Neural cell (in vitro differentiated cells): ENCODE data around the gene MKRN1.

ENCODE experiments used
- EP300 ChIP-seq: fragments of 450-650 bp; conservative IDR thresholded peaks from 2 replicates; pipeline ENCODE4 v1.6.1; 2014; ENCODE audit warnings: antibody characterized with exemption, mild to moderate bottlenecking, moderate library complexity; ENCODE audit not compliant: poor library complexity, severe bottlenecking
- EZH2 ChIP-seq: fragments of 200-600, 300-800 bp; shearing (Covaris generic), sonication (generic); IDR thresholded peaks from 2 replicates; pipeline ENCODE4 v1.6.1; 2014; ENCODE audit warnings: antibody characterized with exemption, low read length, borderline replicate concordance, mild to moderate bottlenecking; ENCODE audit not compliant: insufficient read depth, poor library complexity, severe bottlenecking
- POLR2AphosphoS5 ChIP-seq: IDR thresholded peaks from 2 replicates; pipeline ENCODE4 v1.6.1; 2012
- RAD21 ChIP-seq: fragments of 450-650 bp; conservative IDR thresholded peaks from 2 replicates; pipeline ENCODE4 v1.6.1; 2014; ENCODE audit warnings: antibody characterized with exemption, mild to moderate bottlenecking, moderate library complexity
- SMC3 ChIP-seq: fragments of 450-650 bp; conservative IDR thresholded peaks from 2 replicates; pipeline ENCODE4 v1.6.1; 2014; ENCODE audit warnings: antibody characterized with exemption, mild to moderate bottlenecking, moderate library complexity; ENCODE audit not compliant: poor library complexity
- TAF1 ChIP-seq: IDR thresholded peaks from 2 replicates; pipeline ENCODE4 v1.6.1; 2012; ENCODE audit warnings: low read depth
- TF ChIP-seq, protein P1 (sequence below): fragments of 450-650 bp; IDR thresholded peaks from 2 replicates; pipeline ENCODE4 v1.5.1; 2014; ENCODE audit warnings: antibody characterized with exemption, mild to moderate bottlenecking, moderate library complexity; ENCODE audit not compliant: poor library complexity, severe bottlenecking
- TF ChIP-seq, protein P2 (sequence below): IDR thresholded peaks from 2 replicates; pipeline ENCODE4 v1.6.1; 2012; ENCODE audit warnings: borderline replicate concordance

DNA sequence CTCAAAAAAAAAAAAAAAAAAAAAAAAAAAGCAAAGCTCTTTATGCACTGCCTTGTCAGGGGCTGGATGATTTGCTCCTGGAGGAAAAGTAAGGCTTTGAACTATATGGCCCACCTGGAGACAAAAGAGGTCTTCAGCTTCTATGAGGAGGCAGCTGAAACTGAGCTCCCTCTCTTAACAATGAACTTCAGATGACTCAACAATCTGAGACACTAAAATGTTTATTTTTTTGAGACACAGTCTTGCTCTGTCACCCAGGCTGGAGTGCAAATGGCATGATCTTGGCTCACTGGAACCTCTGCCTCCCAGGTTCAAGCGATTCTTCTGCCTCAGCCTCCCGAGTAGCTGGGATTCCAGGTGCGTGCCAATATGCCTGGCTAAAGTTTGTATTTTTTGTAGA lies 38.7 kb downstream of the MKRN1 start:
- TF ChIP-seq, protein P1, sequence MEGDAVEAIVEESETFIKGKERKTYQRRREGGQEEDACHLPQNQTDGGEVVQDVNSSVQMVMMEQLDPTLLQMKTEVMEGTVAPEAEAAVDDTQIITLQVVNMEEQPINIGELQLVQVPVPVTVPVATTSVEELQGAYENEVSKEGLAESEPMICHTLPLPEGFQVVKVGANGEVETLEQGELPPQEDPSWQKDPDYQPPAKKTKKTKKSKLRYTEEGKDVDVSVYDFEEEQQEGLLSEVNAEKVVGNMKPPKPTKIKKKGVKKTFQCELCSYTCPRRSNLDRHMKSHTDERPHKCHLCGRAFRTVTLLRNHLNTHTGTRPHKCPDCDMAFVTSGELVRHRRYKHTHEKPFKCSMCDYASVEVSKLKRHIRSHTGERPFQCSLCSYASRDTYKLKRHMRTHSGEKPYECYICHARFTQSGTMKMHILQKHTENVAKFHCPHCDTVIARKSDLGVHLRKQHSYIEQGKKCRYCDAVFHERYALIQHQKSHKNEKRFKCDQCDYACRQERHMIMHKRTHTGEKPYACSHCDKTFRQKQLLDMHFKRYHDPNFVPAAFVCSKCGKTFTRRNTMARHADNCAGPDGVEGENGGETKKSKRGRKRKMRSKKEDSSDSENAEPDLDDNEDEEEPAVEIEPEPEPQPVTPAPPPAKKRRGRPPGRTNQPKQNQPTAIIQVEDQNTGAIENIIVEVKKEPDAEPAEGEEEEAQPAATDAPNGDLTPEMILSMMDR, result no peak
- TF ChIP-seq POLR2AphosphoS5 (no peak), EZH2 (no peak), EP300 (no peak), RAD21 (no peak), TAF1 (no peak), SMC3 (no peak)
- TF ChIP-seq, protein P2, sequence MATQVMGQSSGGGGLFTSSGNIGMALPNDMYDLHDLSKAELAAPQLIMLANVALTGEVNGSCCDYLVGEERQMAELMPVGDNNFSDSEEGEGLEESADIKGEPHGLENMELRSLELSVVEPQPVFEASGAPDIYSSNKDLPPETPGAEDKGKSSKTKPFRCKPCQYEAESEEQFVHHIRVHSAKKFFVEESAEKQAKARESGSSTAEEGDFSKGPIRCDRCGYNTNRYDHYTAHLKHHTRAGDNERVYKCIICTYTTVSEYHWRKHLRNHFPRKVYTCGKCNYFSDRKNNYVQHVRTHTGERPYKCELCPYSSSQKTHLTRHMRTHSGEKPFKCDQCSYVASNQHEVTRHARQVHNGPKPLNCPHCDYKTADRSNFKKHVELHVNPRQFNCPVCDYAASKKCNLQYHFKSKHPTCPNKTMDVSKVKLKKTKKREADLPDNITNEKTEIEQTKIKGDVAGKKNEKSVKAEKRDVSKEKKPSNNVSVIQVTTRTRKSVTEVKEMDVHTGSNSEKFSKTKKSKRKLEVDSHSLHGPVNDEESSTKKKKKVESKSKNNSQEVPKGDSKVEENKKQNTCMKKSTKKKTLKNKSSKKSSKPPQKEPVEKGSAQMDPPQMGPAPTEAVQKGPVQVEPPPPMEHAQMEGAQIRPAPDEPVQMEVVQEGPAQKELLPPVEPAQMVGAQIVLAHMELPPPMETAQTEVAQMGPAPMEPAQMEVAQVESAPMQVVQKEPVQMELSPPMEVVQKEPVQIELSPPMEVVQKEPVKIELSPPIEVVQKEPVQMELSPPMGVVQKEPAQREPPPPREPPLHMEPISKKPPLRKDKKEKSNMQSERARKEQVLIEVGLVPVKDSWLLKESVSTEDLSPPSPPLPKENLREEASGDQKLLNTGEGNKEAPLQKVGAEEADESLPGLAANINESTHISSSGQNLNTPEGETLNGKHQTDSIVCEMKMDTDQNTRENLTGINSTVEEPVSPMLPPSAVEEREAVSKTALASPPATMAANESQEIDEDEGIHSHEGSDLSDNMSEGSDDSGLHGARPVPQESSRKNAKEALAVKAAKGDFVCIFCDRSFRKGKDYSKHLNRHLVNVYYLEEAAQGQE, result no peak
